Fibroblast of villous mesenchyme (primary cell): Measurements from ENCODE around the gene CACNA1D. TPM values are rescaled to one million over a fixed set of nuclear protein-coding genes. Genes with fewer than 3 reads are reported as not detected.

Source experiments
- DNase-seq: peaks from one replicate; pipeline ENCODE4 v3.0.0-alpha.2; 2010; ENCODE audit warnings: low read depth
- H3K4me3 ChIP-seq: 2 replicates; pipeline ENCODE4 v1.5.1; 2011; ENCODE audit warnings: low read depth, mild to moderate bottlenecking, low read length
- total RNA-seq: library from RNA; depleted of rRNA; stranded (reverse); fragments of >200 nt; gene quantifications from 2 replicates; pipeline ENCODE4 v1.2.3, GENCODE V29; 2012
- TF ChIP-seq, protein P1 (sequence below): IDR thresholded peaks from 2 replicates; pipeline ENCODE4 v1.5.1; 2012; ENCODE audit warnings: low read depth, mild to moderate bottlenecking, low read length; ENCODE audit not compliant: insufficient read depth

Gene CACNA1D
- total RNA-seq, 1 donor, result not detected

DNA sequence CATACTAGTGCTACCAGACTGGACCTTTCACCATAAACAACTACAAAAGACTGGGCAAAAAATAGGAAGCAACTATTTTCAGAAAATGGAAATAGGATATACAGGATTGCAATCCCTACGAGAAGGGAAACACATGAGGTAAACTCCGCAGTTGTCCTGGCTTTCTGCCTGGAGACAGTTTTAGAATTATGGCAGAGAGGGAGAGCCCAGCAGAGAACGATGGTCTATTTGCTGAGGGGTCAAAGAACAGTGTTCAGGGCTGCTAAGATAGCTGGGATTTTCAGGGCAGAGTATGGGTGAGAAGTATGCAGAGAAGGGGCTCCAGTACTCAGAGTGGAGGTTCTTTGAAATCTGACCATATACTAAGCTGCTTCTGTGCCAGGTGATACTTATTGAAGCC lies 188.4 kb downstream of the CACNA1D start:
- DNase-seq, result no peak
- no peak overlapping the region for H3K4me3 ChIP-seq
- TF ChIP-seq, protein P1, sequence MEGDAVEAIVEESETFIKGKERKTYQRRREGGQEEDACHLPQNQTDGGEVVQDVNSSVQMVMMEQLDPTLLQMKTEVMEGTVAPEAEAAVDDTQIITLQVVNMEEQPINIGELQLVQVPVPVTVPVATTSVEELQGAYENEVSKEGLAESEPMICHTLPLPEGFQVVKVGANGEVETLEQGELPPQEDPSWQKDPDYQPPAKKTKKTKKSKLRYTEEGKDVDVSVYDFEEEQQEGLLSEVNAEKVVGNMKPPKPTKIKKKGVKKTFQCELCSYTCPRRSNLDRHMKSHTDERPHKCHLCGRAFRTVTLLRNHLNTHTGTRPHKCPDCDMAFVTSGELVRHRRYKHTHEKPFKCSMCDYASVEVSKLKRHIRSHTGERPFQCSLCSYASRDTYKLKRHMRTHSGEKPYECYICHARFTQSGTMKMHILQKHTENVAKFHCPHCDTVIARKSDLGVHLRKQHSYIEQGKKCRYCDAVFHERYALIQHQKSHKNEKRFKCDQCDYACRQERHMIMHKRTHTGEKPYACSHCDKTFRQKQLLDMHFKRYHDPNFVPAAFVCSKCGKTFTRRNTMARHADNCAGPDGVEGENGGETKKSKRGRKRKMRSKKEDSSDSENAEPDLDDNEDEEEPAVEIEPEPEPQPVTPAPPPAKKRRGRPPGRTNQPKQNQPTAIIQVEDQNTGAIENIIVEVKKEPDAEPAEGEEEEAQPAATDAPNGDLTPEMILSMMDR, result no peak

DNA sequence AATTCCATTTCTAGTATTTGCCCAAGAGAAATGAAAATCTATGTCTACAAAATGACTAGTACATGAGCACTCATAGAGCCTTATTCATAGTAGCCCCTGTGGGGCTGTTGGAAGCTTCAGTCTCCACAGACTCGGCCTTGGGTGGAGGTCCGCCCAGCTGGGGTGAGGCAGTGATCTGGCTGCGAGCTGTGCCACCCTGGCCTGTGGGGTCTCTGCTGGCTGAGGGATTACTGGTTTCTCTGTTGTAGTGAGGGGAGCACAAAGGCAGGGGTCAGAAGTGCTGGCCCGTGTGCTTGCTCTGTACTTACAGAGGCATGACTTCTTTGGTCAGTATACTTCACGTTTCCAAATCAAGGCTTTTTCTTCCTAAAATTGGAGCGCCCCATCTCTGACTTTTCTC lies 193.7 kb downstream of the CACNA1D start:
- TF ChIP-seq, protein P1, result no peak
- no peak for DNase-seq
- H3K4me3 ChIP-seq, result no peak overlapping the region

DNA sequence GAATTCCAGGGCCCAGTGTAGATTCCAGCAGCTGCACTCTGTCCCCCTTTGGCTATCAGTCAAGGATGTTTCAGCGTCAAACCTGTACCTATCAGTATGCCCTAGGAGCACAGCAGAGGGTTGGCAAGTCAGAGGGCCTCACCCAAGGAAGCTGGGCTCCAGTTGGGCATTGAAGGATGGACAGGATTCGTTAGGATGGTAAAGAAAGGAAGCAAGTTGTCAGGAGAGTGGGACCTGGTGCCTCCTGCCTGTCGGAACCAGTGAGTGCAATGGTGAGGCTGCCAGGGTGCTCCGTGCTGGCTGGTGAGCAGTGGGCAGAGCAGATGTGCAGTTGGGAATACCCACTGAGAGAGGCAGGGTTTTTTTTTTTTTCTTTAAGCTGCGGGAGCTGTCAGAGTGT lies 194.6 kb downstream of the CACNA1D start:
- TF ChIP-seq, protein P1, result no peak
- no peak overlapping the region for H3K4me3 ChIP-seq
- DNase-seq, result no peak

DNA sequence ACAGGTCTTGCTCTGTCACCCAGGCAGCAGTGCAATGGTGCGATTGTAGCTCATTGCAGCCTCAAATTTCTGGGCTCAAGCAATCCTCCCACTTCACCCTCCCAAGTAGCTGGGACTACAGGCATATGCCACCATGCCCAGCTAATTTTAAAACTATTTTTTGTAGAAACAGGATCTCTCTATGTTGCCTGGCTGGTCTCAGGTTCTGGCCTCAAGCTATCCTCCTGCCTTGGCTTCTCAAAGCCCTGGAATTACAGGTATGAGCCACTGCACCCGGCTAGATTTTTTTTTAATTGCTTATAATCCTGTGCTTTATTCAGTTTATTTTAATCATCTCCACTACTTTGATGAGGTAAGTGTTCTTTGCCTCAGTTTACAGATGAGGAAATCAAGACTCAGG lies 195.3 kb downstream of the CACNA1D start:
- no peak overlapping the region for H3K4me3 ChIP-seq
- DNase-seq, result no peak
- TF ChIP-seq, protein P1, result no peak

DNA sequence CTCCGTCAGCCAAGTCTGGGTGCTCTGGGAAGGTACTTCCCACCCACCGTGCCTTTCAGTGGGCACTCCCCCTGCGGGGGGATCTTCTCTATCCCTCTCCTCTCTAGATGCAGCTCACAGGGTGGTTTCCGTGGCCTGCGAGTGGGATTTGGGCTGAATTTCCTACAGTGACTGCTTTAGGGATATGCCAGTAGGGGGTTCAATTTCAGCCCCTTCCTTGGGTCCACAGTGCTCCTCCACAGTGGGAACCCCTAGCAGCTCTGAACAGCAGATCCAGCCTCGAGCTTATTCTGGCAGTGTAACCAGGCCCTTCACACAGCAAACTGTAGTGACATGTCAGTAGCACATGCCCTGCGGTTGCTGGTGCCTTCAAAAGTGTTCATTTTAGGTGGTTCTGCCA lies 196.1 kb downstream of the CACNA1D start:
- no peak overlapping the region for H3K4me3 ChIP-seq
- TF ChIP-seq, protein P1, result no peak
- no peak for DNase-seq

DNA sequence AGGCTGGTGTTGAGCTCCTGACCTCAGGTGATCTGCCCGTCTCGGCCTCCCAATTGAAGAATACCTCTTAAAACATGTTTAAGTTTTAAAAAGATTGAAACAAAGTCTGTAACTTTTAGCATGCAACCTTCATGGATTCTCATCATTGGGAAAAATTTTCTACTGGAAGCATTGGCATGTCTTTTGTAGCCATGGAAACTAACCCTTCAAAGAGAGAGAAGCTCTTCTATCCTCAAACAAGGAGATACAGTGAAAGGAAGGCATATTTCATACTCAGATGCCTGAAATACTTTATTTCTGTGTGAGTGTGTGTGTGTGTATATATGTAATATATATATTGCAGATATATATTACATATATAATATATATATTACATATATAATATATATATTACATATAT lies 196.9 kb downstream of the CACNA1D start:
- H3K4me3 ChIP-seq, result no peak overlapping the region
- TF ChIP-seq, protein P1, result no peak
- no peak for DNase-seq

DNA sequence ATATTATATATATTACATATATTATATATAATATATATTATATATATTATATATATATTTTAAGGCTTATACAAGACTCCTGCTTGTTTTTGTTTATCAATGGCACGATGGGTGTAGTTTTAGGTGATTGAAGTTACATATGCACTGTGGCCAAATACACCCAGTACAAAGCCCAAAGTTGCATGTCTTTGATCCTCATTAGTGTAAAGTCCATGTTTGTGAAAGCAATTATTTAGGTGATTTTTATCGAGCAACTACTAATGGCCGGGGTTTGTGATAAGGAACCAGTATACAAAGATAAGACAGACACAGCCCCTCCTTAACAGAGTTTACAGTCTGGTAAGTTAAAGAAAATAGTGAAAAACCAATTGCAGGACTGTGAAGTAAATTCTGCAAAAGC lies 197.5 kb downstream of the CACNA1D start:
- DNase-seq, result no peak
- H3K4me3 ChIP-seq, result no peak overlapping the region
- TF ChIP-seq, protein P1, result no peak
